HEK293 (cell line): Measurements from ENCODE around the gene FAM133A.

Source experiments
- CTCF ChIA-PET: fragments of 350-600 bp; formaldehyde crosslinking; extraction: SDS; loops from one replicate; lab custom pipeline; 2021; ENCODE audit warnings: antibody characterized with exemption; lab: Yijun Ruan, JAX
- POLR2A ChIA-PET: fragments of 300-600 bp; formaldehyde crosslinking; extraction: SDS; loops from one replicate; lab custom pipeline; 2020; ENCODE audit warnings: antibody characterized with exemption, inconsistent platforms; lab: Yijun Ruan, JAX
- H3K27ac ChIP-seq: fragments of 200-500 bp; sonication (Bioruptor generic); 2 replicates; pipeline ENCODE4 v1.5.1; 2014; ENCODE audit warnings: low read depth, low read length, control low read depth, inconsistent platforms; ENCODE audit errors: extremely low read depth
- H3K36me3 ChIP-seq, 2 experiments: fragments of 200-500 bp in 1 of 2; sonication (Bioruptor generic) in 1 of 2; 1 replicate in 1 of 2; 2 replicates in 1 of 2; pipeline ENCODE4 v1.5.1; 2014 to 2017; ENCODE audit warnings: inconsistent platforms in 2 of 2, low read length in 2 of 2; ENCODE audit not compliant: control insufficient read depth in 2 of 2, insufficient read depth in 1 of 2
- H3K4me1 ChIP-seq: fragments of 200-500 bp; sonication (Bioruptor generic); 2 replicates; pipeline ENCODE4 v1.5.1; 2014; ENCODE audit warnings: mild to moderate bottlenecking, low read length, inconsistent platforms; ENCODE audit not compliant: control insufficient read depth, insufficient read depth
- H3K4me3 ChIP-seq: 2 replicates; pipeline ENCODE4 v1.5.1; 2011; ENCODE audit warnings: low read depth, mild to moderate bottlenecking, control low read depth, low read length, moderate library complexity
- H3K9me3 ChIP-seq: fragments of 200-500 bp; sonication (Bioruptor generic); 2 replicates; pipeline ENCODE4 v1.5.1; 2014; ENCODE audit warnings: low read depth, low read length, inconsistent platforms; ENCODE audit not compliant: control insufficient read depth, insufficient read depth
- ELK4 ChIP-seq: IDR thresholded peaks from 2 replicates; pipeline ENCODE4 v1.6.1; 2011; ENCODE audit warnings: mild to moderate bottlenecking, low read depth, low read length, borderline replicate concordance
- TF ChIP-seq, protein P1 (sequence below): sonication (generic); formaldehyde crosslinking; IDR thresholded peaks from 2 replicates; pipeline ENCODE4 v1.8.1; 2022; ENCODE audit warnings: mild to moderate bottlenecking, moderate library complexity, missing genetic modification reagents

The FAM133A gene

GRCh38 chrX:93760163-93760562 is 86.2 kb downstream of the FAM133A start:
- CTCF ChIA-PET: no interaction called here
- H3K36me3 ChIP-seq: no peaks in the 10 kb centered on the region
- H3K9me3 ChIP-seq: no peaks in the 10 kb centered on the region
- H3K4me3 ChIP-seq: no peak overlapping the region
- POLR2A ChIA-PET: no interaction called here
- TF ChIP-seq, protein P1, sequence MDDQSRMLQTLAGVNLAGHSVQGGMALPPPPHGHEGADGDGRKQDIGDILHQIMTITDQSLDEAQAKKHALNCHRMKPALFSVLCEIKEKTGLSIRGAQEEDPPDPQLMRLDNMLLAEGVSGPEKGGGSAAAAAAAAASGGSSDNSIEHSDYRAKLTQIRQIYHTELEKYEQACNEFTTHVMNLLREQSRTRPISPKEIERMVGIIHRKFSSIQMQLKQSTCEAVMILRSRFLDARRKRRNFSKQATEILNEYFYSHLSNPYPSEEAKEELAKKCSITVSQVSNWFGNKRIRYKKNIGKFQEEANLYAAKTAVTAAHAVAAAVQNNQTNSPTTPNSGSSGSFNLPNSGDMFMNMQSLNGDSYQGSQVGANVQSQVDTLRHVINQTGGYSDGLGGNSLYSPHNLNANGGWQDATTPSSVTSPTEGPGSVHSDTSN (CRISPR knock-in tag): no peak
- TF ChIP-seq ELK4: no peak
- H3K4me1 ChIP-seq: no peaks in the 10 kb centered on the region
- H3K27ac ChIP-seq: no peak overlapping the region
